Natural killer cell (primary cell): ENCODE measurements around the gene ZDHHC14. TPM values are rescaled to one million over a fixed set of nuclear protein-coding genes. Genes with fewer than 3 reads are reported as not detected.

Experiments used
- ATAC-seq, 3 donors: fragments of 150-1000 bp in 2 of 3; fragments of 200-7000 bp in 1 of 3; cut with Tn5 transposase; 1 replicate in 1 of 3; 2 replicates in 2 of 3; pipeline ENCODE4 v1.10.0; 2021; ENCODE audit warnings: mild to moderate bottlenecking in 2 of 3, moderate library complexity in 2 of 3
- DNase-seq, 2 donors: peaks; one replicate each; pipeline versions ENCODE4 v3.0.0 to v3.0.0-alpha.2; 2013 to 2021; ENCODE audit warnings: mixed read lengths in 1 of 2
- H3K27ac ChIP-seq: one replicate; pipeline ENCODE4 v1.5.1; 2013; ENCODE audit warnings: mild to moderate bottlenecking, low read length
- H3K27me3 ChIP-seq: one replicate; pipeline ENCODE4 v1.6.1; 2013; ENCODE audit warnings: low read length; ENCODE audit not compliant: control insufficient read depth, insufficient read depth
- H3K36me3 ChIP-seq: one replicate; pipeline ENCODE4 v1.6.1; 2013; ENCODE audit warnings: low read length; ENCODE audit not compliant: control insufficient read depth, insufficient read depth
- H3K4me1 ChIP-seq: one replicate; pipeline ENCODE4 v1.6.1; 2013; ENCODE audit warnings: low read length; ENCODE audit not compliant: control insufficient read depth, insufficient read depth
- H3K4me3 ChIP-seq: one replicate; pipeline ENCODE4 v1.5.1; 2013; ENCODE audit warnings: low read length
- H3K9me3 ChIP-seq: one replicate; pipeline ENCODE4 v1.6.1; 2013; ENCODE audit warnings: low read length; ENCODE audit not compliant: control insufficient read depth, insufficient read depth
- H3K27ac Mint-ChIP-seq, 2 donors: one replicate each; pipeline ENCODE4 v1.8.0; 2022; ENCODE audit warnings: mild to moderate bottlenecking in 2 of 2, mixed read lengths in 2 of 2, moderate library complexity in 1 of 2
- H3K27me3 Mint-ChIP-seq, 2 donors: one replicate each; pipeline ENCODE4 v1.8.0; 2022; ENCODE audit warnings: low read depth in 2 of 2, mixed read lengths in 2 of 2
- H3K36me3 Mint-ChIP-seq: one replicate; pipeline ENCODE4 v1.8.0; 2022; ENCODE audit warnings: mixed read lengths
- H3K4me1 Mint-ChIP-seq, 2 donors: one replicate each; pipeline ENCODE4 v1.8.0; 2022; ENCODE audit warnings: mixed read lengths in 2 of 2
- H3K4me3 Mint-ChIP-seq: one replicate; pipeline ENCODE4 v1.8.0; 2022; ENCODE audit warnings: mild to moderate bottlenecking, moderate library complexity, mixed read lengths
- H3K9me3 Mint-ChIP-seq, 2 donors: one replicate each; pipeline ENCODE4 v1.8.0; 2022; ENCODE audit warnings: mixed read lengths in 2 of 2
- CTCF ChIP-seq: fragments of 200-600 bp; IDR thresholded peaks from one replicate; pipeline ENCODE4 v1.8.0; 2022; ENCODE audit warnings: antibody characterized with exemption
- WGBS: methylation state at CpG from one replicate; pipeline ENCODE4 v1.1.7; 2013; ENCODE audit warnings: missing lambda C conversion rate; ENCODE audit not compliant: insufficient coverage; 5-methylcytosine and 5-hydroxymethylcytosine counted together
- intact Hi-C: fragments of 100-400 bp; cut with micrococcal nuclease; formaldehyde crosslinking; loops from one replicate; pipeline ENCODE4 v1.14.2; 2022
- total RNA-seq, 4 donors: library from RNA; stranded (reverse); fragments of 120-200 nt in 1 of 4; gene quantifications; one replicate each; pipeline versions ENCODE4 v1.2.3 to v1.2.4, GENCODE V29; 2013 to 2022

The ZDHHC14 gene
- total RNA-seq, 3 donors from 2014 or later (not counting 1 experiment from before 2014, with no cell fraction given) = 6.7 to 11.3 (median 10.6) TPM

- ATAC-seq (no peak), DNase-seq (no peak)
- H3K4me3 ChIP-seq = no peak overlapping the region
- no peaks in the 10 kb centered on the region for H3K36me3 ChIP-seq
- no peaks in the 10 kb centered on the region for H3K9me3 ChIP-seq
- Mint-ChIP-seq H3K9me3 (no peaks in the 10 kb centered on the region), H3K4me3 (no peak overlapping the region), H3K27me3 (no peaks in the 10 kb centered on the region), H3K27ac (peak overlapping the region; percentile 42 to 91), H3K4me1 (peaks cover 52 to 56% of the 10 kb centered on the region in 2 donors), H3K36me3 (no peaks in the 10 kb centered on the region)
- WGBS = 49% methylated on average over 8 of the region's 10 CpGs
- H3K27ac ChIP-seq = no peak overlapping the region
- intact Hi-C loops = loop anchor here (5.0 kb wide), 2 partner anchors 157 to 392 kb away; partner anchors contain the start of gene ZDHHC14
- H3K27me3 ChIP-seq = no peaks in the 10 kb centered on the region
- peaks cover 50% of the 10 kb centered on the region for H3K4me1 ChIP-seq
- TF ChIP-seq CTCF = no peak
Observed at GRCh38 chr6:157539421-157539822, 158.4 kb downstream of the ZDHHC14 start.

- peak overlapping the region; percentile 42 to 91 for H3K27ac Mint-ChIP-seq
- DNase-seq (no peak), ATAC-seq (no peak)
- H3K27me3 Mint-ChIP-seq = no peaks in the 10 kb centered on the region
- H3K4me1 ChIP-seq = peaks cover 43% of the 10 kb centered on the region
- H3K9me3 Mint-ChIP-seq = no peaks in the 10 kb centered on the region
- intact Hi-C loops = loop anchor here (5.0 kb wide), 2 partner anchors 158 to 393 kb away; partner anchors contain the start of gene ZDHHC14
- no peaks in the 10 kb centered on the region for H3K9me3 ChIP-seq
- H3K27me3 ChIP-seq = no peaks in the 10 kb centered on the region
- no peaks in the 10 kb centered on the region for H3K36me3 Mint-ChIP-seq
- peaks cover 45 to 49% of the 10 kb centered on the region in 2 donors for H3K4me1 Mint-ChIP-seq
- H3K4me3 ChIP-seq = no peak overlapping the region
- no peak overlapping the region for H3K4me3 Mint-ChIP-seq
- H3K27ac ChIP-seq = no peak overlapping the region
- no peak for TF ChIP-seq CTCF
- 94% methylated on average over 14 of the region's 16 CpGs for WGBS
- H3K36me3 ChIP-seq = no peaks in the 10 kb centered on the region
Observed at GRCh38 chr6:157539900-157540752, 159.1 kb downstream of the ZDHHC14 start.

GRCh38 chr6:157541618-157542413 lies 160.8 kb downstream of the ZDHHC14 start:
- no peak for TF ChIP-seq CTCF
- Histone ChIP-seq H3K27me3 (no peaks in the 10 kb centered on the region), H3K4me3 (no peak overlapping the region), H3K27ac (no peak overlapping the region), H3K9me3 (no peaks in the 10 kb centered on the region), H3K4me1 (peaks cover 34% of the 10 kb centered on the region), H3K36me3 (no peaks in the 10 kb centered on the region)
- Mint-ChIP-seq H3K27ac (no peak overlapping the region), H3K27me3 (no peaks in the 10 kb centered on the region), H3K36me3 (no peaks in the 10 kb centered on the region), H3K9me3 (no peaks in the 10 kb centered on the region), H3K4me1 (peaks cover 30 to 34% of the 10 kb centered on the region in 2 donors), H3K4me3 (no peak overlapping the region)
- 92% methylated on average over 12 of the region's 13 CpGs for WGBS
- DNase-seq = no peak
- intact Hi-C loops = no loop called here
- no peak for ATAC-seq
